K562 (cell line): ENCODE results near the gene BCAS1. TPM values are rescaled to one million over a fixed set of nuclear protein-coding genes. Genes with fewer than 3 reads are reported as not detected.
A peak's percentile ranks its signal among the peaks of the same experiment; 100 is the strongest.

Source experiments
- CAMTA2 ChIP-seq: fragments of 250-450 bp; sonication (Bioruptor Pico); conservative IDR thresholded peaks from 2 replicates; pipeline ENCODE4 v1.5.1; 2022
- CBFB ChIP-seq: sonication (generic); formaldehyde crosslinking; IDR thresholded peaks from 2 replicates; pipeline ENCODE4 v1.4.0; 2020; ENCODE audit warnings: mild to moderate bottlenecking, missing genetic modification reagents
- ETV1 ChIP-seq: fragments of 450-650 bp; conservative IDR thresholded peaks from 2 replicates; pipeline ENCODE4 v1.6.1; 2016; ENCODE audit warnings: missing genetic modification characterization, control low read depth, low read depth, missing compliant biosample characterization
- EWSR1 ChIP-seq: fragments of 450-650 bp; IDR thresholded peaks from 2 replicates; pipeline ENCODE4 v1.6.1; 2018; ENCODE audit warnings: borderline replicate concordance, mild to moderate bottlenecking, low read depth, moderate library complexity; ENCODE audit not compliant: partially characterized antibody
- EZH2 ChIP-seq: IDR thresholded peaks from 2 replicates; pipeline ENCODE4 v1.6.1; 2012; ENCODE audit warnings: low read depth, mild to moderate bottlenecking, inconsistent platforms, low read length, borderline replicate concordance
- HDAC6 ChIP-seq: IDR thresholded peaks from 2 replicates; pipeline ENCODE4 v1.6.1; 2012; ENCODE audit warnings: low read depth, mild to moderate bottlenecking, control low read depth, inconsistent platforms, low read length, moderate library complexity
- HNRNPK ChIP-seq: fragments of 200-400 bp; formaldehyde crosslinking; IDR thresholded peaks from one replicate; pipeline ENCODE4 v1.6.1; 2018; ENCODE audit warnings: mild to moderate bottlenecking, low read depth, low read length; ENCODE audit not compliant: poor library complexity, severe bottlenecking
- HOXB6 ChIP-seq: fragments of 250-450 bp; sonication (Bioruptor Pico); IDR thresholded peaks from 2 replicates; pipeline ENCODE4 v1.5.1; 2022; ENCODE audit warnings: mild to moderate bottlenecking, borderline replicate concordance
- ILF3 ChIP-seq: fragments of 450-650 bp; IDR thresholded peaks from 2 replicates; pipeline ENCODE4 v1.6.1; 2018; ENCODE audit warnings: antibody characterized with exemption, mild to moderate bottlenecking, moderate library complexity, borderline replicate concordance
- JUN ChIP-seq, 2 experiments: sonication (generic) in 1 of 2; formaldehyde crosslinking in 1 of 2; IDR thresholded peaks; 2 replicates each; pipeline versions ENCODE4 v1.6.1 to v1.8.0; 2012 to 2022; ENCODE audit warnings: borderline replicate concordance in 2 of 2, mild to moderate bottlenecking in 2 of 2, improper control_type of control experiment in 1 of 2, low read depth in 1 of 2, low read length in 1 of 2, missing genetic modification reagents in 1 of 2
- LCOR ChIP-seq: sonication (generic); formaldehyde crosslinking; IDR thresholded peaks from 2 replicates; pipeline ENCODE4 v1.8.0; 2022; ENCODE audit warnings: mild to moderate bottlenecking, missing genetic modification reagents
- MAFF ChIP-seq: IDR thresholded peaks from 2 replicates; pipeline ENCODE4 v1.6.1; 2012; ENCODE audit warnings: low read length, improper control_type of control experiment
- MCM3 ChIP-seq: fragments of 450-650 bp; IDR thresholded peaks from 2 replicates; pipeline ENCODE4 v1.6.1; 2016
- PCBP1 ChIP-seq: fragments of 200-400 bp; formaldehyde crosslinking; IDR thresholded peaks from 2 replicates; pipeline ENCODE4 v1.6.1; 2018; ENCODE audit warnings: mild to moderate bottlenecking, low read depth, low read length; ENCODE audit not compliant: poor library complexity, severe bottlenecking
- PCBP2 ChIP-seq: fragments of 200-400 bp; formaldehyde crosslinking; IDR thresholded peaks from 2 replicates; pipeline ENCODE4 v1.6.1; 2018; ENCODE audit warnings: low read length, low read depth, mild to moderate bottlenecking, moderate library complexity; ENCODE audit not compliant: poor library complexity, severe bottlenecking
- RBM25 ChIP-seq: fragments of 200-400 bp; formaldehyde crosslinking; IDR thresholded peaks from 2 replicates; pipeline ENCODE4 v1.6.1; 2018; ENCODE audit warnings: low read length, low read depth, moderate library complexity; ENCODE audit not compliant: severe bottlenecking
- SIRT6 ChIP-seq: IDR thresholded peaks from one replicate; pipeline ENCODE4 v1.6.1; 2012; ENCODE audit warnings: low read depth, mild to moderate bottlenecking, control low read depth, inconsistent platforms, low read length, moderate library complexity
- STAT5A ChIP-seq: IDR thresholded peaks from 2 replicates; pipeline ENCODE4 v1.6.1; 2012; ENCODE audit warnings: low read length, inconsistent platforms, borderline replicate concordance
- TARDBP ChIP-seq: fragments of 450-650 bp; IDR thresholded peaks from 2 replicates; pipeline ENCODE4 v1.6.1; 2016
- ZNF217 ChIP-seq: sonication (generic); formaldehyde crosslinking; IDR thresholded peaks from 2 replicates; pipeline ENCODE4 v1.8.0; 2022; ENCODE audit warnings: mild to moderate bottlenecking, missing genetic modification reagents
- ZNF79 ChIP-seq: fragments of 250-450 bp; sonication (Bioruptor Pico); IDR thresholded peaks from 2 replicates; pipeline ENCODE4 v1.4.0; 2020; ENCODE audit warnings: low read depth, mild to moderate bottlenecking, moderate library complexity
- polyA plus RNA-seq, 8 experiments: library from polyadenylated mRNA; depleted of rRNA in 4 of 8; stranded (reverse) in 5 of 8; unstranded in 3 of 8; fragments of >200 nt; fragmentation: Nextera tagmentation in 2 of 8; fragmentation: Illumina TruSeq in 1 of 8; extraction: Ambion mirVana in 2 of 8; extraction: Trizol in 1 of 8; gene quantifications; 2 replicates each; pipeline versions ENCODE4 v1.2.1 to v1.2.3, GENCODE V29; 2011 to 2014; ENCODE audit warnings: inconsistent platforms in 1 of 8, missing spikeins in 1 of 8
- total RNA-seq, 7 experiments: library from RNA; depleted of rRNA in 6 of 7; stranded (reverse); fragments of >200 nt in 6 of 7; fragmentation: Illumina TruSeq in 2 of 7; extraction: Trizol in 2 of 7; gene quantifications; 2 replicates each; pipeline versions ENCODE4 v1.2.1 to v1.2.3, GENCODE V29; 2011 to 2021; ENCODE audit warnings: low replicate concordance in 1 of 7
- TF ChIP-seq, protein P1 (sequence below): fragments of 250-450 bp; sonication (Bioruptor Pico); IDR thresholded peaks from 2 replicates; pipeline ENCODE4 v1.8.0; 2022; ENCODE audit warnings: moderate library complexity, mild to moderate bottlenecking, inconsistent platforms
- TF ChIP-seq, protein P2 (sequence below): sonication (generic); formaldehyde crosslinking; IDR thresholded peaks from 2 replicates; pipeline ENCODE4 v1.8.0; 2022; ENCODE audit warnings: mild to moderate bottlenecking, missing genetic modification reagents
- TF ChIP-seq, protein P3 (sequence below): fragments of 450-650 bp; IDR thresholded peaks from 2 replicates; pipeline ENCODE4 v1.6.1; 2016
- TF ChIP-seq, protein P4 (sequence below): sonication (generic); formaldehyde crosslinking; IDR thresholded peaks from 2 replicates; pipeline ENCODE4 v1.8.1; 2022; ENCODE audit warnings: missing genetic modification reagents

Gene BCAS1
- total and polyA plus RNA-seq, 9 of the 15 experiments (the other 6 are each of a cell fraction or from before 2014, with no cell fraction given): 0.18 to 2.3 (median 0.93) TPM

DNA sequence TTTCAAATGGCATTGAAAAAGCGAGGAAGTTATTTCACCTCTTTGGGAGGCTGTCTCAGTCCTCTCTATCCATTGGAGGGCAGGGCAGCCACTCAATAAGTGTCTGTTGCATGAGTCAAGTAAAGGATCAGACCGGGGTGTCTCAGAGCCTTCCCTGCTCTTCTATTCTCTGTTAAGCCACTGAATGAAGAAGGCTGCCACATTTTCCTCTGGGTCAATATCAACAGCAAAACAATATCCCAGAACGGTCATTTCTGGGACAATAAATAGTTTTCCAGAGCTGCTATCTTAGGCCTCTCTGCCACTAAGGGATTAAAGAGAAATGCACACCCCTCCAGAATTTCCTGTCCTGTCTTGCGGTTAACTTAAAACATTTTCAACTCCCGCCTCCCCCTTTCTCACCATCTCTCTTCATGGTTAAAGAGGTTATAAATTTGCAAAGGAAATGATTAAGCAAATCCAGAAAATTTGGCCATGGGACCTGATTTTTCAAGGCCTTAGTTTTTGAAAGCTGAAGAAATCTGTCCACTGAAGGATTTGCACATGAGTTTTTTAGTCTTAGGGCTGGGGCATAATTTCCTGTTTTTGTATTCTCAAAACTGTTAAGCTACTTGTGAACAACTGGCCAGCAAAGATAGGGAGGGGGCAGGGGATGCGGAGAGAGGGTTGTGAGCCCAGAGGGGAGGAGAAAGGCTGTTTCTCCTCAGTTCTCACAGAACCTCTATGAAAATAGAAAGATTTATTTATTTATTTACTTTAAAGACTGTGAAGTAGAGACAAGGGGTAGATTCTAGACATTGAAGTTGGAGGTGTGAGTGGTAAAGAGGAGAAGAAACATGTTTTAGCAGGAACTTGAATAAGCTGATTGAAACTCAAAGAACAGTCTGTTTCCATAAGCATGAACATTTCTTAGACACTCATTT is 135.7 kb downstream of the BCAS1 start (continued):
- TF ChIP-seq, protein P1, sequence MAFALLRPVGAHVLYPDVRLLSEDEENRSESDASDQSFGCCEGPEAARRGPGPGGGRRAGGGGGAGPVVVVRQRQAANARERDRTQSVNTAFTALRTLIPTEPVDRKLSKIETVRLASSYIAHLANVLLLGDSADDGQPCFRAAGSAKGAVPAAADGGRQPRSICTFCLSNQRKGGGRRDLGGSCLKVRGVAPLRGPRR (CRISPR knock-in tag): no peak
- TF ChIP-seq, protein P2, sequence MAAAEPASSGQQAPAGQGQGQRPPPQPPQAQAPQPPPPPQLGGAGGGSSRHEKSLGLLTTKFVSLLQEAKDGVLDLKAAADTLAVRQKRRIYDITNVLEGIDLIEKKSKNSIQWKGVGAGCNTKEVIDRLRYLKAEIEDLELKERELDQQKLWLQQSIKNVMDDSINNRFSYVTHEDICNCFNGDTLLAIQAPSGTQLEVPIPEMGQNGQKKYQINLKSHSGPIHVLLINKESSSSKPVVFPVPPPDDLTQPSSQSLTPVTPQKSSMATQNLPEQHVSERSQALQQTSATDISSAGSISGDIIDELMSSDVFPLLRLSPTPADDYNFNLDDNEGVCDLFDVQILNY (CRISPR knock-in tag): no peak
- TF ChIP-seq ILF3: no peak
- TF ChIP-seq, protein P3, sequence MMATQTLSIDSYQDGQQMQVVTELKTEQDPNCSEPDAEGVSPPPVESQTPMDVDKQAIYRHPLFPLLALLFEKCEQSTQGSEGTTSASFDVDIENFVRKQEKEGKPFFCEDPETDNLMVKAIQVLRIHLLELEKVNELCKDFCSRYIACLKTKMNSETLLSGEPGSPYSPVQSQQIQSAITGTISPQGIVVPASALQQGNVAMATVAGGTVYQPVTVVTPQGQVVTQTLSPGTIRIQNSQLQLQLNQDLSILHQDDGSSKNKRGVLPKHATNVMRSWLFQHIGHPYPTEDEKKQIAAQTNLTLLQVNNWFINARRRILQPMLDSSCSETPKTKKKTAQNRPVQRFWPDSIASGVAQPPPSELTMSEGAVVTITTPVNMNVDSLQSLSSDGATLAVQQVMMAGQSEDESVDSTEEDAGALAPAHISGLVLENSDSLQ: peak; percentile 98
- TF ChIP-seq HDAC6: no peak
- no peak for TF ChIP-seq MAFF
- no peak for TF ChIP-seq SIRT6
- no peak for TF ChIP-seq MCM3
- TF ChIP-seq RBM25: peak; percentile 59
- TF ChIP-seq TARDBP: no peak
- TF ChIP-seq CAMTA2 (CRISPR knock-in tag): no peak
- TF ChIP-seq, protein P4, sequence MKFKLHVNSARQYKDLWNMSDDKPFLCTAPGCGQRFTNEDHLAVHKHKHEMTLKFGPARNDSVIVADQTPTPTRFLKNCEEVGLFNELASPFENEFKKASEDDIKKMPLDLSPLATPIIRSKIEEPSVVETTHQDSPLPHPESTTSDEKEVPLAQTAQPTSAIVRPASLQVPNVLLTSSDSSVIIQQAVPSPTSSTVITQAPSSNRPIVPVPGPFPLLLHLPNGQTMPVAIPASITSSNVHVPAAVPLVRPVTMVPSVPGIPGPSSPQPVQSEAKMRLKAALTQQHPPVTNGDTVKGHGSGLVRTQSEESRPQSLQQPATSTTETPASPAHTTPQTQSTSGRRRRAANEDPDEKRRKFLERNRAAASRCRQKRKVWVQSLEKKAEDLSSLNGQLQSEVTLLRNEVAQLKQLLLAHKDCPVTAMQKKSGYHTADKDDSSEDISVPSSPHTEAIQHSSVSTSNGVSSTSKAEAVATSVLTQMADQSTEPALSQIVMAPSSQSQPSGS (CRISPR knock-in tag): no peak
- TF ChIP-seq HOXB6 (CRISPR knock-in tag): no peak
- no peak for TF ChIP-seq HNRNPK
- no peak for TF ChIP-seq ZNF217 (CRISPR knock-in tag)
- 0 out of 2 replicates have a peak, but pooled peaks have one; percentile 7 for TF ChIP-seq ETV1 (tag)
- no peak for TF ChIP-seq CBFB (CRISPR knock-in tag)
- TF ChIP-seq JUN (IDR thresholded peaks at IDR 0.05; ENCODE audit: borderline replicate concordance, low read depth, low read length): no peak
- no peak for TF ChIP-seq JUN (CRISPR knock-in tag; IDR thresholded peaks at IDR 0.05; ENCODE audit: borderline replicate concordance)
- TF ChIP-seq ZNF79: no peak
- no peak for TF ChIP-seq PCBP1
- no peak for TF ChIP-seq EWSR1
- no peak for TF ChIP-seq EZH2
- no peak for TF ChIP-seq LCOR (CRISPR knock-in tag)
- no peak; the same call in 1 of the 2 replicates for TF ChIP-seq STAT5A
- TF ChIP-seq PCBP2: no peak
